Neuron (in vitro differentiated cells): Measurements from ENCODE around the gene RNF113B.

ENCODE experiments used
- H2AFZ ChIP-seq: one replicate; pipeline ENCODE4 v1.6.1; 2013; ENCODE audit warnings: low read depth, mild to moderate bottlenecking, inconsistent platforms, low read length, moderate library complexity
- H3K27me3 ChIP-seq: one replicate; pipeline ENCODE4 v1.6.1; 2013; ENCODE audit warnings: low read length; ENCODE audit not compliant: insufficient read depth
- H3K36me3 ChIP-seq: one replicate; pipeline ENCODE4 v1.6.1; 2013; ENCODE audit warnings: low read length; ENCODE audit not compliant: insufficient read depth
- H3K4me1 ChIP-seq: one replicate; pipeline ENCODE4 v1.6.1; 2013; ENCODE audit warnings: low read length; ENCODE audit not compliant: insufficient read depth
- H3K4me3 ChIP-seq: 2 replicates; pipeline ENCODE4 v1.5.1; 2013; ENCODE audit warnings: mild to moderate bottlenecking, low read length, moderate library complexity
- H3K9me3 ChIP-seq: one replicate; pipeline ENCODE4 v1.6.1; 2013; ENCODE audit warnings: low read length

The RNF113B gene

GRCh38 chr13:98141091-98141490, 36.0 kb downstream of the RNF113B start:
- H2AFZ ChIP-seq: no peak overlapping the region
- H3K27me3 ChIP-seq: peaks cover 10% of the 10 kb centered on the region
- peaks cover 25% of the 10 kb centered on the region for H3K4me1 ChIP-seq
- no peak overlapping the region for H3K4me3 ChIP-seq
- no peaks in the 10 kb centered on the region for H3K36me3 ChIP-seq
- H3K9me3 ChIP-seq: no peaks in the 10 kb centered on the region

GRCh38 chr13:98134901-98135300, 42.2 kb downstream of the RNF113B start:
- Histone ChIP-seq H3K4me3 (no peak overlapping the region), H2AFZ (no peak overlapping the region), H3K36me3 (no peaks in the 10 kb centered on the region), H3K4me1 (no peaks in the 10 kb centered on the region), H3K9me3 (no peaks in the 10 kb centered on the region), H3K27me3 (peaks cover 2% of the 10 kb centered on the region)

GRCh38 chr13:98133946-98134345, 43.1 kb downstream of the RNF113B start:
- no peak overlapping the region for H3K4me3 ChIP-seq
- H3K4me1 ChIP-seq: no peaks in the 10 kb centered on the region
- H3K9me3 ChIP-seq: no peaks in the 10 kb centered on the region
- H3K36me3 ChIP-seq: no peaks in the 10 kb centered on the region
- H3K27me3 ChIP-seq: peaks cover 2% of the 10 kb centered on the region
- H2AFZ ChIP-seq: no peak overlapping the region

DNA sequence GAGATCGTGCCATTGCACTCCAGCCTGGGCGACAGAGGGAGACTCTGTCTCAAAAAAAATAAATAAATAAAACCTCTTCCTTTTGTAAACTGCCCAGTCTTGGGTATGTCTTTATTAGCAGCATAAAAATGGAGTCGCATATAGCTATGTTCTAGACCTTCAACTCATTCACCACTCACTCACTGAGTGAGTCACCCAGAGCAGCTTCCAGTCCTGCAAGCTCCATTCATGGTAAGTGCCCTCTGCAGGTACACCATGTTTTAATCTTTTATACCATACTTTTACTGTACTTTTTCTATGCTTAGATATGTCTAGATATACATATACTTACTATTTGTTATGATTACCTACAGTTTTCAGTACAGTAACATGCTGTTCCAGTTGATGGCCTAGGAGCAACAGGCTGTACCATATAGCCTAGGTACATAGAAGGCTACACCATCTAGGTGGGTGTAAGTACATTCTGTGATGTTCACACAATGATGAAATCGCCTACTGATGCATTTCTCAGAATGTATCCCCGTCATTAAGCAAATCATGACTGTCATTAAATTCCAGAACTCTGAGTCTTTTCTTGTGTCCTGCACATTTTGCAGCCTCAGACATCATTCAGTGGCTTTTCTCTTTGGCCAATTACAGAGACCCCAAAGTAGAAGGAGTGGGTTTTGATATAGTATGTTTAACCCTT, 47.9 kb downstream of the RNF113B start:
- H2AFZ ChIP-seq: no peak overlapping the region
- H3K27me3 ChIP-seq: no peaks in the 10 kb centered on the region
- H3K36me3 ChIP-seq: no peaks in the 10 kb centered on the region
- H3K4me1 ChIP-seq: no peaks in the 10 kb centered on the region
- peaks cover 2% of the 10 kb centered on the region for H3K9me3 ChIP-seq
- H3K4me3 ChIP-seq: no peak overlapping the region
